Smooth muscle cell (in vitro differentiated cells): Measurements from ENCODE around the gene MGAT4A. TPM values are rescaled to one million over a fixed set of nuclear protein-coding genes. Genes with fewer than 3 reads are reported as not detected.
"Not testable (repeated sequence)": the region's sequence is repeated elsewhere in the genome, so short reads cannot be mapped to it uniquely, and the experiment has no call there.

Source experiments
- DNase-seq: peaks from one replicate; lab custom pipeline; 2025; ENCODE audit not compliant: unreplicated experiment; lab: John Stamatoyannopoulos, UW
- H2AFZ ChIP-seq: fragments of 200-600 bp; sonication (generic); 2 replicates; pipeline ENCODE4 v1.6.0; 2016; ENCODE audit warnings: antibody characterized with exemption, low read depth, mild to moderate bottlenecking
- H3F3A ChIP-seq: fragments of 200-600 bp; sonication (generic); 2 replicates; pipeline ENCODE4 v1.6.0; 2017; ENCODE audit warnings: antibody characterized with exemption, low read depth
- H3K27ac ChIP-seq: fragments of 200-600 bp; sonication (generic); 2 replicates; pipeline ENCODE4 v1.5.1; 2016; ENCODE audit warnings: low read depth, mild to moderate bottlenecking
- H3K27me3 ChIP-seq: fragments of 200-600 bp; sonication (generic); 2 replicates; pipeline ENCODE4 v1.6.1; 2016; ENCODE audit warnings: low read depth, mild to moderate bottlenecking
- H3K36me3 ChIP-seq: fragments of 200-600 bp; sonication (generic); 2 replicates; pipeline ENCODE4 v1.5.1; 2016; ENCODE audit warnings: low read depth
- H3K4me1 ChIP-seq: fragments of 200-600 bp; sonication (generic); 2 replicates; pipeline ENCODE4 v1.5.1; 2016; ENCODE audit warnings: low read depth
- H3K4me2 ChIP-seq: fragments of 200-600 bp; sonication (generic); 2 replicates; pipeline ENCODE4 v1.6.0; 2016; ENCODE audit warnings: mild to moderate bottlenecking
- H3K4me3 ChIP-seq: fragments of 200-600 bp; sonication (generic); 2 replicates; pipeline ENCODE4 v1.5.1; 2016; ENCODE audit warnings: mild to moderate bottlenecking
- H3K79me2 ChIP-seq: fragments of 200-600 bp; sonication (generic); 2 replicates; pipeline ENCODE4 v1.6.0; 2016; ENCODE audit warnings: low read depth, mild to moderate bottlenecking
- H3K9ac ChIP-seq: fragments of 200-600 bp; sonication (generic); 2 replicates; pipeline ENCODE4 v1.6.0; 2016; ENCODE audit warnings: low read depth
- H3K9me3 ChIP-seq: fragments of 200-600 bp; sonication (generic); replicated peaks from 2 replicates; pipeline ENCODE4 v1.5.1; 2016; ENCODE audit warnings: low read depth
- H4K20me1 ChIP-seq: fragments of 200-600 bp; sonication (generic); 2 replicates; pipeline ENCODE4 v1.6.0; 2016; ENCODE audit warnings: low read depth
- WGBS: methylation state at CpG from one replicate; pipeline ENCODE4 v1.1.7; 2016; ENCODE audit warnings: low lambda C conversion rate; 5-methylcytosine and 5-hydroxymethylcytosine counted together
- polyA plus RNA-seq: library from polyadenylated mRNA; unstranded; fragments of >200 nt; fragmentation: Nextera tagmentation; extraction: Ambion mirVana; gene quantifications from 2 replicates; pipeline ENCODE4 v1.2.1, GENCODE V29; 2016
- total RNA-seq: library from RNA; depleted of rRNA; stranded (reverse); fragments of >200 nt; gene quantifications from 2 replicates; pipeline ENCODE4 v1.2.3, GENCODE V29; 2014
- TF ChIP-seq, protein P1 (sequence below): fragments of 200-600 bp; sonication (generic); IDR thresholded peaks from 2 replicates; pipeline ENCODE4 v1.5.1; 2017; ENCODE audit warnings: borderline replicate concordance, mild to moderate bottlenecking, antibody characterized with exemption; ENCODE audit not compliant: insufficient read depth, poor library complexity, severe bottlenecking

Gene MGAT4A
- total and polyA plus RNA-seq, 2 experiments from 2014 or later, result 1.4 to 8.9 TPM

DNA sequence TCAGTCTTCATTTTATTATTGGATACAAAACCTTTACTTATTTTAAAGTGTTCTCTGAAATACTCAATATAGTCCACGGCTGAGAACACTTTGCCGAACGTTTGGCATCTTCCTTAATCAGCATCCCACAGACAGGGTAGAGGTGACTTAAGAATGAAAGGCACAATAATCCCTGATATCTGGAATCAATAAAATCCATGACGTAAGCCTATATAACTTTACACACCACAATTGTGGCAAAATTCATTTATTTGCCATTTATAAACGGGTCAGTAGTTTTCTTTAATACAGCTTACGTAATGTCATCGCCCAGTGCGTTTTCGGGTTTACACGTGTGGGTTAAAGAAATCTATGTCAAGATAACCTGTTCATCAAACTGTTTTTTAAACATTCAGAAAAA lies 1.3 kb downstream of the MGAT4A start:
- H3K27ac ChIP-seq, result no peak overlapping the region
- H3K27me3 ChIP-seq, result peaks cover 8% of the 10 kb centered on the region
- TF ChIP-seq, protein P1, sequence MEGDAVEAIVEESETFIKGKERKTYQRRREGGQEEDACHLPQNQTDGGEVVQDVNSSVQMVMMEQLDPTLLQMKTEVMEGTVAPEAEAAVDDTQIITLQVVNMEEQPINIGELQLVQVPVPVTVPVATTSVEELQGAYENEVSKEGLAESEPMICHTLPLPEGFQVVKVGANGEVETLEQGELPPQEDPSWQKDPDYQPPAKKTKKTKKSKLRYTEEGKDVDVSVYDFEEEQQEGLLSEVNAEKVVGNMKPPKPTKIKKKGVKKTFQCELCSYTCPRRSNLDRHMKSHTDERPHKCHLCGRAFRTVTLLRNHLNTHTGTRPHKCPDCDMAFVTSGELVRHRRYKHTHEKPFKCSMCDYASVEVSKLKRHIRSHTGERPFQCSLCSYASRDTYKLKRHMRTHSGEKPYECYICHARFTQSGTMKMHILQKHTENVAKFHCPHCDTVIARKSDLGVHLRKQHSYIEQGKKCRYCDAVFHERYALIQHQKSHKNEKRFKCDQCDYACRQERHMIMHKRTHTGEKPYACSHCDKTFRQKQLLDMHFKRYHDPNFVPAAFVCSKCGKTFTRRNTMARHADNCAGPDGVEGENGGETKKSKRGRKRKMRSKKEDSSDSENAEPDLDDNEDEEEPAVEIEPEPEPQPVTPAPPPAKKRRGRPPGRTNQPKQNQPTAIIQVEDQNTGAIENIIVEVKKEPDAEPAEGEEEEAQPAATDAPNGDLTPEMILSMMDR, result no peak
- H3K9ac ChIP-seq, result no peak overlapping the region
- H3K4me3 ChIP-seq, result peak overlapping the region; percentile 67
- peaks cover 3% of the 10 kb centered on the region for H3F3A ChIP-seq
- H3K36me3 ChIP-seq, result no peaks in the 10 kb centered on the region
- H3K4me2 ChIP-seq, result peak overlapping the region; percentile 94
- H3K4me1 ChIP-seq, result no peaks in the 10 kb centered on the region
- no peaks in the 10 kb centered on the region for H4K20me1 ChIP-seq
- peaks cover 3% of the 10 kb centered on the region for H3K79me2 ChIP-seq
- H3K9me3 ChIP-seq, result no peaks in the 10 kb centered on the region
- WGBS, result 68% methylated on average over 10 of the region's 10 CpGs
- no peak for DNase-seq
- peak overlapping the region; percentile 52 for H2AFZ ChIP-seq

DNA sequence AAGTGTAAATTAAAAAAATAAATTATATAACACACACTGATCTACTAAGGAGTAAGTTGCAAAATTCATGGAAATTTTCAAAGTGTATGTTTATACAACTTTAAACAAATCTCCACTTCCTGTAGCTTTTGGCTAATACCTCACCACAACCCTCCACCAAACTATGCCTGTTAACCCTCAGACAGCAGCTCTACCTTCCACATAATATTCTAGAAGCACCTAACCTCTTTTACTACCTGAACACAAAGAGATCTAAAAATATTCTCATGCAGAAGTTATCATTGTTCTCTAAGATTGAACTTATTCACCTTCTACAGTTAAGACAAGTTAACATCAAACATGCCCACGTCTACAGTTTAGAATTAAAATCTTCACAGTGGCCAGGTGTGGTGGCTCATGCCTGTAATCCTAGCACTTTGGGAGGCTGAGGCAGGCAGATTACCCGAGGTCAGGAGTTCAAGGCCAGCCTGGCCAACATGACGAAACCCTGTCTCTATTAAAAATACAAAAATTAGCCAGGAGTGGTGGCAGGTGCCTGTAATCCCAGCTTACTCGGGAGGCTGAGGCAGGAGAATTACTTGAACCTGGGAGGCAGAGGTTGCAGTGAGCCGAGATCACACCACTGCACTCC lies 2.7 kb downstream of the MGAT4A start:
- H3F3A ChIP-seq, H2AFZ ChIP-seq, DNase-seq, H3K4me1 ChIP-seq, H3K4me3 ChIP-seq, H3K36me3 ChIP-seq, H3K9ac ChIP-seq, H4K20me1 ChIP-seq, H3K4me2 ChIP-seq, H3K27ac ChIP-seq, H3K27me3 ChIP-seq, H3K9me3 ChIP-seq, H3K79me2 ChIP-seq: not testable (repeated sequence)
- WGBS, result 90% methylated on average over 5 of the region's 5 CpGs

DNA sequence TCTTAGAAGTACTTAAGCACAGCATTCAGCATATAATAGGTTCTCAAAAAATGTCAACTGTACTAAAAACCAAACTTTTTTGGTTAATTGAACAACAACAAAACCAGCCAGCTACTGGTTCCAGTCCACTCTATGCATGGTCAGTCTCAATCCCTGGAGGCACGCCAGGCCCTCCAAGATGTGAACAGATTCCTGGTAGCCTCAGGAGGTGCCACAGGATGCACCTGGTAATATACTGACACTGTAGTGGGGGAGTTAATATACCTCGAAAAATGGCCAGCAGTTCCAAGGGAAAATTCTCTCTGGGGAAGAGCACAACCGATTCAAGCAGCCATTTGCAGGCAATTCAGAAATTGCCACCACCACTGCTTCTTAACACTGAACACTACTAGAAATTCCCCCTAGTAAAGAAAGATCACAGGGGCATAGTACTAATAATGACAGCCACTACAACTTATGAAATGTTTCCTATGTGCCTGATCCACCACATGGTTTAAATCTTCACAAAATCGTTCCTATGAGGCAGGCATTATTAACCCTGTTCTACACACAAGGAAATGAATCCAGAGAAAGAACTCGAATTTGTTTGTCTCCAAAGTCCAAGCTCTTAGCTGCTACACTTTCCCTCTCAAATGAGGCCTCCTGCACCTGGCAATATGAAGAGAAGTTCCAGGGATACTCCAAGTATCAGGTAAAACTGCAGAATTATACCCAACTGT lies 3.4 kb downstream of the MGAT4A start:
- H4K20me1 ChIP-seq, result no peaks in the 10 kb centered on the region
- WGBS, result 77% methylated on average over 5 of the region's 5 CpGs
- H3K79me2 ChIP-seq, result peaks cover 3% of the 10 kb centered on the region

DNA sequence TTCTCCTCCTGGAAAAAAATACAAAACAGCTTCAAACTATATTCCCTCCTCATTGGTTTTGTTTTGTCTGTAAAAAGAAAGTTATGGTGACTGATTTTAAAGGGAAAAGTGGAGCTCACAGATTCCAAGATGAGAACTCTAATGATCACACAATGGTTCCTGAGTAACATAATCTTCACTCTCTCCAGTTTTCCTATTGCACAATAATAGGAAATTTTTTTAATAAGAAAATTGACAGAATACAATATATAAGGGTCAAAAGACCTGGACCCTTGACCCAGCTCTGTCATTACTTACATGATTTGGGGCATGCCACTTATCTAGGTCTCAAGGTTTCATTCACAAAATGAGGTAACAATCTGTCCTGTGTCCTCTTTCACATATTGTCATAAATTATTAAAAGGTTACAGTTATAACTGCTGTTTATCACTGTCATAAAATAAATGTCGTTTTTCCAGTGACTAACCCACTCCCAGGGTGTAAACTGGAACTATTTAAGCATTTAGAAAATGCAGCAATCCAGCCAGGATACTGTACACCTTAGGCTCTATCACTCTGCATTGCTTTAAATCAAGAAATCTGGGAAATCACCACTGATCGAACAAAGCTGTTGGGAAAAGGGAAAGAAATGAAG lies 4.1 kb downstream of the MGAT4A start:
- no peak for DNase-seq
- TF ChIP-seq, protein P1, result no peak
- Histone ChIP-seq H3K36me3 (no peaks in the 10 kb centered on the region), H3K4me1 (no peaks in the 10 kb centered on the region), H3K9ac (no peak overlapping the region), H3K4me2 (no peak overlapping the region), H3K4me3 (no peak overlapping the region), H3K79me2 (peaks cover 3% of the 10 kb centered on the region), H2AFZ (no peak overlapping the region), H4K20me1 (no peaks in the 10 kb centered on the region), H3K27me3 (peaks cover 8% of the 10 kb centered on the region), H3K9me3 (no peaks in the 10 kb centered on the region), H3F3A (no peaks in the 10 kb centered on the region), H3K27ac (no peak overlapping the region)
- 61% methylated on average over 2 of the region's 2 CpGs for WGBS

More for the DNA sequence above, 3.4 kb downstream of the MGAT4A start:
- TF ChIP-seq, protein P1, result no peak
- H3K9me3 ChIP-seq, result no peaks in the 10 kb centered on the region
- H3K4me2 ChIP-seq, result no peak overlapping the region
- no peak overlapping the region for H2AFZ ChIP-seq
- H3K36me3 ChIP-seq, result no peaks in the 10 kb centered on the region
- no peaks in the 10 kb centered on the region for H3K4me1 ChIP-seq
- no peak overlapping the region for H3K27ac ChIP-seq
- DNase-seq, result no peak
- H3K4me3 ChIP-seq, result no peak overlapping the region
- peaks cover 8% of the 10 kb centered on the region for H3K27me3 ChIP-seq
- no peak overlapping the region for H3K9ac ChIP-seq
- no peaks in the 10 kb centered on the region for H3F3A ChIP-seq
